ENCODE data around the gene CPD. TPM values are rescaled to one million over a fixed set of nuclear protein-coding genes. Genes with fewer than 3 reads are reported as not detected.

Gene CPD
- total and polyA plus RNA-seq, 2 experiments from 2014 or later: 28.0 to 121 TPM

- Histone ChIP-seq H3K4me2 (ENCODE audit: unreplicated experiment) (no peak overlapping the region), H3F3A (ENCODE audit: insufficient read depth) (no peaks in the 10 kb centered on the region), H3K27me3 (replicated peaks; ENCODE audit: insufficient read depth) (no peaks in the 10 kb centered on the region), H2AFZ (no peak overlapping the region), H4K20me1 (ENCODE audit: insufficient read depth) (no peaks in the 10 kb centered on the region), H3K27ac (no peak overlapping the region), H3K4me3 (no peak overlapping the region), H3K9me3 (ENCODE audit: low read depth) (no peaks in the 10 kb centered on the region), H3K4me1 (ENCODE audit: insufficient read depth) (no peaks in the 10 kb centered on the region), H3K9ac (no peak overlapping the region), H3K9me2 (ENCODE audit: insufficient read depth) (no peaks in the 10 kb centered on the region), H3K36me3 (ENCODE audit: low read depth) (no peaks in the 10 kb centered on the region), H3K79me2 (ENCODE audit: insufficient read depth) (no peaks in the 10 kb centered on the region)
- TF ChIP-seq EZH2phosphoT487 (IDR thresholded peaks at IDR 0.05; ENCODE audit: insufficient read depth, low read depth) (no peak), EZH2 (IDR thresholded peaks at IDR 0.05; ENCODE audit: insufficient read depth, poor library complexity, severe bottlenecking) (no peak)
- DNase-seq: no peak
- in situ Hi-C loops (cut with MboI): no loop called here
These were observed 21.3 kb upstream of the CPD start for GRCh38 chr17:30357476-30357875.

- in situ Hi-C loops (cut with MboI): no loop called here
- no peak overlapping the region for H3K4me3 ChIP-seq
- TF ChIP-seq EZH2 (IDR thresholded peaks at IDR 0.05; ENCODE audit: insufficient read depth, poor library complexity, severe bottlenecking) (no peak), EZH2phosphoT487 (IDR thresholded peaks at IDR 0.05; ENCODE audit: insufficient read depth, low read depth) (no peak)
- no peaks in the 10 kb centered on the region for H3K9me3 ChIP-seq (ENCODE audit: low read depth)
- no peak overlapping the region for H3K27ac ChIP-seq
- peaks cover 3% of the 10 kb centered on the region for H3F3A ChIP-seq (ENCODE audit: insufficient read depth)
- H3K79me2 ChIP-seq (ENCODE audit: insufficient read depth): no peaks in the 10 kb centered on the region
- peaks cover 3% of the 10 kb centered on the region; the same call in 1 of the 2 replicates for H3K4me1 ChIP-seq (ENCODE audit: insufficient read depth)
- no peaks in the 10 kb centered on the region for H3K27me3 ChIP-seq (replicated peaks; ENCODE audit: insufficient read depth)
- H2AFZ ChIP-seq: no peak overlapping the region
- no peaks in the 10 kb centered on the region for H3K36me3 ChIP-seq (ENCODE audit: low read depth)
- no peaks in the 10 kb centered on the region for H3K9me2 ChIP-seq (ENCODE audit: insufficient read depth)
- no peak for DNase-seq
- 75 to 78% methylated on average over 5 of the region's 5 CpGs for WGBS, 2 experiments (ENCODE audit: low coverage in 1 of 2, low lambda C conversion rate in 2 of 2, missing lambda C conversion rate in 2 of 2)
- no peak overlapping the region for H3K9ac ChIP-seq
- H4K20me1 ChIP-seq (ENCODE audit: insufficient read depth): no peaks in the 10 kb centered on the region
- H3K4me2 ChIP-seq (ENCODE audit: unreplicated experiment): no peak overlapping the region
These were observed 20.5 kb upstream of the CPD start for GRCh38 chr17:30358055-30358760.

GRCh38 chr17:30360086-30360808 lies 18.5 kb upstream of the CPD start:
- Histone ChIP-seq H3K79me2 (ENCODE audit: insufficient read depth) (no peaks in the 10 kb centered on the region), H3K27me3 (replicated peaks; ENCODE audit: insufficient read depth) (no peaks in the 10 kb centered on the region), H4K20me1 (ENCODE audit: insufficient read depth) (no peaks in the 10 kb centered on the region), H3F3A (ENCODE audit: insufficient read depth) (peaks cover 10% of the 10 kb centered on the region), H3K27ac (no peak overlapping the region), H2AFZ (no peak overlapping the region), H3K9me3 (ENCODE audit: low read depth) (no peaks in the 10 kb centered on the region), H3K36me3 (ENCODE audit: low read depth) (no peaks in the 10 kb centered on the region), H3K9ac (no peak overlapping the region), H3K4me3 (no peak overlapping the region), H3K4me1 (ENCODE audit: insufficient read depth) (peaks cover 13% of the 10 kb centered on the region), H3K9me2 (ENCODE audit: insufficient read depth) (no peaks in the 10 kb centered on the region), H3K4me2 (ENCODE audit: unreplicated experiment) (no peak overlapping the region)
- in situ Hi-C loops (cut with MboI): no loop called here
- WGBS, 2 experiments (ENCODE audit: low coverage in 1 of 2, low lambda C conversion rate in 2 of 2, missing lambda C conversion rate in 2 of 2): 86 to 87% methylated on average over 8 of the region's 8 CpGs
- DNase-seq: no peak
- TF ChIP-seq EZH2 (IDR thresholded peaks at IDR 0.05; ENCODE audit: insufficient read depth, poor library complexity, severe bottlenecking): no peak
- no peak for TF ChIP-seq EZH2phosphoT487 (IDR thresholded peaks at IDR 0.05; ENCODE audit: insufficient read depth, low read depth)

GRCh38 chr17:30361766-30362279 lies 16.9 kb upstream of the CPD start:
- 91 to 92% methylated on average over 4 of the region's 4 CpGs for WGBS, 2 experiments (ENCODE audit: low coverage in 1 of 2, low lambda C conversion rate in 2 of 2, missing lambda C conversion rate in 2 of 2)
- Histone ChIP-seq H3K9me2 (ENCODE audit: insufficient read depth) (no peaks in the 10 kb centered on the region), H3K27me3 (replicated peaks; ENCODE audit: insufficient read depth) (no peaks in the 10 kb centered on the region), H3K4me1 (ENCODE audit: insufficient read depth) (peaks cover 13% of the 10 kb centered on the region), H3K36me3 (ENCODE audit: low read depth) (no peaks in the 10 kb centered on the region), H3K27ac (no peak overlapping the region), H3F3A (ENCODE audit: insufficient read depth) (peaks cover 15% of the 10 kb centered on the region), H2AFZ (no peak overlapping the region), H3K79me2 (ENCODE audit: insufficient read depth) (no peaks in the 10 kb centered on the region), H3K4me2 (ENCODE audit: unreplicated experiment) (no peak overlapping the region), H3K4me3 (no peak overlapping the region), H4K20me1 (ENCODE audit: insufficient read depth) (no peaks in the 10 kb centered on the region), H3K9me3 (ENCODE audit: low read depth) (no peaks in the 10 kb centered on the region), H3K9ac (no peak overlapping the region)
- no peak for TF ChIP-seq EZH2 (IDR thresholded peaks at IDR 0.05; ENCODE audit: insufficient read depth, poor library complexity, severe bottlenecking)
- TF ChIP-seq EZH2phosphoT487 (IDR thresholded peaks at IDR 0.05; ENCODE audit: insufficient read depth, low read depth): no peak
- in situ Hi-C loops (cut with MboI): no loop called here
- no peak for DNase-seq
